Measurements from ENCODE around the gene NPDC1. TPM values are rescaled to one million over a fixed set of nuclear protein-coding genes. Genes with fewer than 3 reads are reported as not detected.
A peak's percentile ranks its signal among the peaks of the same experiment; 100 is the strongest.
"Not testable (repeated sequence)": the region's sequence is repeated elsewhere in the genome, so short reads cannot be mapped to it uniquely, and the experiment has no call there.

Gene NPDC1
- total and polyA plus RNA-seq, 5 donors, result 68.3 to 81.0 (median 71.2) TPM

GRCh38 chr9:137035937-137036336 lies 10.0 kb downstream of the NPDC1 start:
- no peaks in the 10 kb centered on the region for H3K9me3 ChIP-seq (ENCODE audit: control insufficient read depth, low read length)
- intact Hi-C loops (cut with DNase I), result loop anchor here (2.0 to 10.0 kb wide), 4 partner anchors 89 to 249 kb away; partner anchors contain the start of genes C8G (in 2 of the 4) and FBXW5 (in 1 of the 4)
- no peaks in the 10 kb centered on the region for H3K27me3 ChIP-seq (ENCODE audit: control insufficient read depth, insufficient read depth)
- peak in 1 of 2 donors; percentile 1 for ATAC-seq
- H3K4me1 ChIP-seq (ENCODE audit: control insufficient read depth, insufficient read depth, low read length), result no peaks in the 10 kb centered on the region
- no peak for DNase-seq
- H3K27ac ChIP-seq (ENCODE audit: low read length), result no peak overlapping the region
- H3K4me3 ChIP-seq (ENCODE audit: low read length), result no peak overlapping the region
- 77% methylated on average over 8 of the region's 8 CpGs for WGBS

DNA sequence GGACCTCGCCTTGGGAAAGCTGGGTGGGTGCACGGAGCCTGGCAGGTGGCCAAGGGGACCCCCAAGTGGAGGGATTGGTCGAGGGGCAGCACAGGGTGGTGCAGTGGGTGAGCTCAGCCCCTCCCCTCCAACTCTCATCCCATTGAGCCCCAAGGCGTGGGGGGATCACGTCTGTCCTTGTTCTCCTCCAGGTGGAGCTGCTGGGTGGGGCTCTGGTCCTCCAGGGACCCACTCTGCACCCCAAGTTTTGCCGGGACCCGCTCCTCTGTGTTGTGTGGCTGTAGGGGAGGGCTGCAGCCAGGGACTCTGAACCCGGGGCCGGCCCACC lies 10.5 kb downstream of the NPDC1 start:
- H3K27ac ChIP-seq (ENCODE audit: low read length), result no peak overlapping the region
- no peaks in the 10 kb centered on the region for H3K27me3 ChIP-seq (ENCODE audit: control insufficient read depth, insufficient read depth)
- no peaks in the 10 kb centered on the region for H3K4me1 ChIP-seq (ENCODE audit: control insufficient read depth, insufficient read depth, low read length)
- intact Hi-C loops (cut with DNase I), result loop anchor here (2.0 to 10.0 kb wide), 4 partner anchors 88 to 249 kb away; partner anchors contain the start of genes C8G (in 2 of the 4) and FBXW5 (in 1 of the 4)
- WGBS, result 23% methylated on average over 9 of the region's 9 CpGs
- DNase-seq (no peak), ATAC-seq (peak in 1 of 2 donors; percentile 2)
- no peaks in the 10 kb centered on the region for H3K9me3 ChIP-seq (ENCODE audit: control insufficient read depth, low read length)
- H3K4me3 ChIP-seq (ENCODE audit: low read length), result no peak overlapping the region

- WGBS, result 21% methylated on average over 24 of the region's 24 CpGs
- Histone ChIP-seq H3K4me1 (ENCODE audit: control insufficient read depth, insufficient read depth, low read length) (no peaks in the 10 kb centered on the region), H3K27me3 (ENCODE audit: control insufficient read depth, insufficient read depth) (no peaks in the 10 kb centered on the region), H3K27ac (ENCODE audit: low read length) (no peak overlapping the region), H3K9me3 (ENCODE audit: control insufficient read depth, low read length) (no peaks in the 10 kb centered on the region), H3K4me3 (ENCODE audit: low read length) (no peak overlapping the region)
- peak; percentile 77 to 93 (median 90) for DNase-seq
- peak; percentile 63 to 76 for ATAC-seq
- intact Hi-C loops (cut with DNase I), result loop anchor here (2.0 to 10.0 kb wide), 4 partner anchors 88 to 248 kb away; partner anchors contain the start of genes C8G (in 2 of the 4) and FBXW5 (in 1 of the 4)
These were observed 11.1 kb downstream of the NPDC1 start for GRCh38 chr9:137034709-137035506.

GRCh38 chr9:137034039-137034708 lies 11.8 kb downstream of the NPDC1 start:
- Histone ChIP-seq H3K4me3 (ENCODE audit: low read length) (no peak overlapping the region), H3K27me3 (ENCODE audit: control insufficient read depth, insufficient read depth) (no peaks in the 10 kb centered on the region), H3K27ac (ENCODE audit: low read length) (no peak overlapping the region), H3K4me1 (ENCODE audit: control insufficient read depth, insufficient read depth, low read length) (no peaks in the 10 kb centered on the region), H3K9me3 (ENCODE audit: control insufficient read depth, low read length) (no peaks in the 10 kb centered on the region)
- intact Hi-C loops (cut with DNase I), result loop anchor here in 3 of 4 donors (2.0 to 10.0 kb wide), 2 partner anchors 89 to 247 kb away; partner anchors contain the start of genes C8G (in 1 of the 3) and FBXW5 (in 1 of the 3)
- DNase-seq (peak in 2 of 3 donors; percentile 79 to 83), ATAC-seq (no peak)
- WGBS, result 42% methylated on average over 15 of the region's 15 CpGs

- not testable (repeated sequence) for H3K4me3 ChIP-seq (ENCODE audit: low read length); DNase-seq; H3K27ac ChIP-seq (ENCODE audit: low read length); H3K27me3 ChIP-seq (ENCODE audit: control insufficient read depth, insufficient read depth); H3K4me1 ChIP-seq (ENCODE audit: control insufficient read depth, insufficient read depth, low read length); H3K9me3 ChIP-seq (ENCODE audit: control insufficient read depth, low read length); ATAC-seq
- WGBS, result 96% methylated on average over 5 of the region's 5 CpGs
- intact Hi-C loops (cut with DNase I), result loop anchor here in 1 of 4 donors (10.0 kb wide), 1 partner anchor 89 kb away; the partner anchor contains the start of genes C8G and FBXW5
These were observed 12.5 kb downstream of the NPDC1 start for GRCh38 chr9:137033481-137033880.

DNA sequence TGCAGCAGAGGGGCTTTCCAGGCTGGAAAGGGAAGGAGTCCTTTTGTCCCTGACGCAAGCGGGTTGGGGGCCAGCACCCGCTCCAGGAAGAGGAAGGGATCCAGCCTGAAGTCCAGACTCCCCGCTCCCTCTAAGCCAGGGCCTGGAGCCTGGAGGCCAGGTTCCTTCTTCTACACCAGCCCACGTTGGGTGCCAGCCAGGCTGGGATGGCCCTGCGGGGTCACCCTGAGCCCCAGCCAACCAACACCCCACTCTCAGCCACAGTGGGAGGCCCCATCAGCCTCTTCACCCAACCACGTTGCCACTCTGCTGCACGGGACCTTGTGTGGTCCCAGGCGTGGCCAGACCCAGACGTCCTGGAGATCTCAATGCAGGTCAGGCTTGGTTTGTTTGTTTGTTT lies 13.1 kb downstream of the NPDC1 start:
- H3K27me3 ChIP-seq (ENCODE audit: control insufficient read depth, insufficient read depth), result no peaks in the 10 kb centered on the region
- H3K9me3 ChIP-seq (ENCODE audit: control insufficient read depth, low read length), result no peaks in the 10 kb centered on the region
- H3K4me3 ChIP-seq (ENCODE audit: low read length), result no peak overlapping the region
- intact Hi-C loops (cut with DNase I), result loop anchor here in 1 of 4 donors (10.0 kb wide), 1 partner anchor 88 kb away; the partner anchor contains the start of genes C8G and FBXW5
- no peak overlapping the region for H3K27ac ChIP-seq (ENCODE audit: low read length)
- ATAC-seq (peak; percentile 3 to 5), DNase-seq (peak; percentile 65 to 89 (median 88))
- H3K4me1 ChIP-seq (ENCODE audit: control insufficient read depth, insufficient read depth, low read length), result no peaks in the 10 kb centered on the region
- WGBS, result 65% methylated on average over 10 of the region's 10 CpGs

DNA sequence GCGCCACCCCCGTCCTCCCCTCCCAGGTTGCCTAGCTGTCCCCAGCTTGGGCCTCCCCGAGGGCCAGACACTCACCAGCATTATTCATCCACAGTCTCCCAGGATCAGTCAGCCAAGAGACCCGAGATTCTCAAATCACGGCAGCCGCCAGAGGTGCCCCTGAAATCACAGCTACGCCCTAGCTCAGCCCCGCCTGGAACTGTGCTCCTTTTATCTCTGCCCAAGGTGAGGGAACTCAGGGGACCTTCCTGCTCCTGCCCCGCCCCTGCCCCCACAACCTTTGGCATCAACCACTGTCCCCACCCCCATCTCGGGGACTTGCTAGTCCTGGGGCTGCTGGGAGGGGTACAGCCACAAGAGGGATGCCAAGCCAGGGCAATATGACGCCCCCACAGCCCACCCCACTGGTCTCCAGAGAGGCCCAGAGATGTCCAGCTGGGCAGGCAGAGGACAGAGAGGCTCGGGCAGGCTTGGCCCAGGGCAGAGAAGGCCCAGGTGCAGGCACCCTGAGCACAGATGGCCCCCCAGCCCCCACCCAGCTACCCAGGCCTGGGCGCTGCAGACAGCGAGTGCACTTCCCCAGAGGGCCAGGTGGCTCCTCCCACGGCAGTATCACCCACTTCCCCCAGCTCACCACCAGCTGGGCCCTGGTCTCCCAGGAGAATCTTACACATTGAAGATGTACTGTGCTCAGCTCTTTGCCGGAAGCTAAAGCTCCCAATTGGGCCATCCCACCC lies 13.9 kb downstream of the NPDC1 start, which contains the start of gene FUT7:
Gene FUT7 (minus strand): TSS at position 185 of the 737 bp plus-strand sequence. CDS start 97 bp downstream, at position 88.
- Histone ChIP-seq H3K9me3 (ENCODE audit: control insufficient read depth, low read length) (no peaks in the 10 kb centered on the region), H3K27me3 (ENCODE audit: control insufficient read depth, insufficient read depth) (no peaks in the 10 kb centered on the region), H3K27ac (ENCODE audit: low read length) (no peak within 1 kb of the TSS), H3K4me1 (ENCODE audit: control insufficient read depth, insufficient read depth, low read length) (no peaks in the 10 kb centered on the region), H3K4me3 (ENCODE audit: low read length) (no peak within 1 kb of the TSS)
- DNase-seq (no peak), ATAC-seq (no peak)
- 59% methylated on average over 16 of the region's 16 CpGs for WGBS
- intact Hi-C loops (cut with DNase I), result loop anchor here in 1 of 4 donors (10.0 kb wide), 1 partner anchor 87 kb away; the partner anchor contains the start of genes C8G and FBXW5

DNA sequence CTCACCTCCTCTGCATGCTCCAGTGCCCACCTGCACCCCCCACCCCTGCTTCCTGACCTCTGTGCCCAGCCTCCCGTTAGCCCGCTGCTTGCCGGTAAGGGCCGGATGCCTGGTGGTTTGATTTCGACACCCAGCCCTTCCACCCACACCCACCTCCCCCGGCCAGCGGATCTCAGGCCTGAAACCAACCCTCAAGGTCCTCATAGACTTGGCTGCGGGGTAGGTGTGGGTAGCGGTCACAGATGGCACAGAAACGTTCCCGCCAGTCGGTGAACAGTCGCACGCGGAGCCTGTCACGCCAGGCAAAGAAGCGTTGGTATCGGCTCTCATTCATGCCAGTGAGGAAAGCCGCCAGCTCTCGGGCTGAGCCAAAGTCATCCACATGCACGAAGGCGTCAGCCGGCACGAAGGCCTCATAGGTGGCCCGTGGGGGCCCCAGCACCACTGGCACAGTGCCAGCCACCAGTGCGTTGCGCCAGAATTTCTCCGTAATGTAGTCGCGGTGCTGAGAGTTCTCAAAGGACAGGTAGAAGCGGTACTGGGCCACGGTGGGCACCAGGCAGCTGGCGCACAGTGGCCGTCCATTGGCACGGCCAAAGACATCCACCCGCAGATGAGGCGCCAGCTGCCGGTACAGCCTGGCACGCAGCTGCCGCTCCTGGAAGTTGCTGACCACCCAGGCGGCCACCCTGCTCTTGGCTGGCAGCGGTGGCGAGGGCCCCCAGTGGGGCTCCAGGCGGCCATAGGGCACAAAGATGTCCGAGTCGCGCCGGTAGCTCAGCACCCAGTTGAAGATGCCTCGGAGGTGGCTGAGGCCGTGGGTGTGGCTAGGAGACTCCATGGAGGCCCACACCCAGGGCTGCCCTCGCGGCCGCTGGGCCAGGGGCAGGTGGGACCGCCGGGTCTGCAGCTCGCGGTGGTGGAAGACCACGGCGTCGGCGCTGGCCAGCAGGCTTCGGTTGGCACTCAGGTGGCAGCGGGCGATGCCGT lies 15.1 kb downstream of the NPDC1 start:
- intact Hi-C loops (cut with DNase I), result loop anchor here in 1 of 4 donors (10.0 kb wide), 1 partner anchor 86 kb away; the partner anchor contains the start of genes C8G and FBXW5
- WGBS, result 88% methylated on average over 65 of the region's 65 CpGs
- no peak for DNase-seq
- Histone ChIP-seq H3K4me1 (ENCODE audit: control insufficient read depth, insufficient read depth, low read length) (no peaks in the 10 kb centered on the region), H3K9me3 (ENCODE audit: control insufficient read depth, low read length) (no peaks in the 10 kb centered on the region), H3K27me3 (ENCODE audit: control insufficient read depth, insufficient read depth) (no peaks in the 10 kb centered on the region), H3K4me3 (ENCODE audit: low read length) (no peak overlapping the region), H3K27ac (ENCODE audit: low read length) (no peak overlapping the region)
- no peak for ATAC-seq

GRCh38 chr9:137030006-137030405 lies 16.0 kb downstream of the NPDC1 start:
- Histone ChIP-seq H3K4me3 (ENCODE audit: low read length) (no peak overlapping the region), H3K4me1 (ENCODE audit: control insufficient read depth, insufficient read depth, low read length) (no peaks in the 10 kb centered on the region), H3K9me3 (ENCODE audit: control insufficient read depth, low read length) (no peaks in the 10 kb centered on the region), H3K27me3 (ENCODE audit: control insufficient read depth, insufficient read depth) (no peaks in the 10 kb centered on the region), H3K27ac (ENCODE audit: low read length) (no peak overlapping the region)
- DNase-seq (no peak), ATAC-seq (no peak)
- intact Hi-C loops (cut with DNase I), result loop anchor here in 1 of 4 donors (10.0 kb wide), 1 partner anchor 85 kb away; the partner anchor contains the start of genes C8G and FBXW5
- WGBS, result 78% methylated on average over 15 of the region's 15 CpGs

Measured in right cardiac atrium (tissue), 5 donors.